K562 (cell line): Measurements from ENCODE around the gene TMEM243. TPM values are rescaled to one million over a fixed set of nuclear protein-coding genes. Genes with fewer than 3 reads are reported as not detected.

Experiments
- ATAC-seq: fragments of 200-7000 bp; cut with Tn5 transposase; 3 replicates; pipeline ENCODE4 v1.9.1; 2020; ENCODE audit warnings: moderate library complexity
- BruUV-seq: library from RNA; stranded (reverse); fragments of 400-500 nt; replicated peaks from 2 replicates; lab custom pipeline; 2021; lab: Mats Ljungman, UMichigan
- CTCF ChIA-PET: fragments of 300-600 bp; formaldehyde crosslinking; extraction: SDS; loops from one replicate; lab custom pipeline; 2021; ENCODE audit warnings: low intra/inter-chr PET ratio; lab: Yijun Ruan, JAX
- POLR2A ChIA-PET: fragments of 300-600, 350-650 bp; sonication (Branson Sonifier 250); formaldehyde crosslinking; extraction: SDS; loops from one replicate; lab custom pipeline; 2021; ENCODE audit warnings: antibody characterized with exemption, inconsistent platforms; lab: Yijun Ruan, JAX
- DNase-seq, 4 experiments: peaks; one replicate each; pipeline versions ENCODE4 v3.0.0 to v3.0.0-alpha.2; 2011 to 2018; ENCODE audit warnings: low spot score in 3 of 4, mixed read lengths in 3 of 4; ENCODE audit errors: extremely low read depth in 1 of 4
- FAIRE-seq: peaks from 2 replicates; lab custom pipeline; 2011; peaks lifted over from hg19 to GRCh38; lab: Jason Lieb, UNC
- H2AFZ ChIP-seq: 2 replicates; pipeline ENCODE4 v1.6.0; 2011; ENCODE audit warnings: low read depth, low read length, control low read depth, inconsistent platforms
- H3K27ac ChIP-seq: fragments of 200-600 bp; 3 replicates; pipeline ENCODE4 v1.8.0; 2011; ENCODE audit warnings: low read depth, mild to moderate bottlenecking, control low read depth, inconsistent platforms, low read length, moderate library complexity, mixed read lengths; ENCODE audit errors: extremely low read depth
- H3K27me3 ChIP-seq, 2 experiments: fragments of 300-600 bp in 1 of 2; 2 replicates in 1 of 2; 3 replicates in 1 of 2; pipeline versions ENCODE4 v1.6.0 to v1.8.0; 2011; ENCODE audit warnings: inconsistent platforms in 2 of 2, low read length in 2 of 2, mild to moderate bottlenecking in 1 of 2, mixed read lengths in 1 of 2, moderate library complexity in 1 of 2; ENCODE audit not compliant: control insufficient read depth in 2 of 2, insufficient read depth in 2 of 2
- H3K36me3 ChIP-seq: fragments of 300-600 bp; 3 replicates; pipeline ENCODE4 v1.8.0; 2011; ENCODE audit warnings: mild to moderate bottlenecking, low read length, inconsistent platforms; ENCODE audit not compliant: control insufficient read depth, insufficient read depth
- H3K4me1 ChIP-seq, 2 experiments: fragments of 200-600 bp in 1 of 2; replicated peaks in 1 of 2; 2 replicates in 1 of 2; 3 replicates in 1 of 2; pipeline versions ENCODE4 v1.5.1 to v1.8.0; 2011; ENCODE audit warnings: inconsistent platforms in 2 of 2, low read length in 2 of 2, mild to moderate bottlenecking in 1 of 2, mixed read lengths in 1 of 2, moderate library complexity in 1 of 2; ENCODE audit not compliant: control insufficient read depth in 2 of 2, insufficient read depth in 2 of 2
- H3K4me2 ChIP-seq: 2 replicates; pipeline ENCODE4 v1.6.1; 2011; ENCODE audit warnings: low read length, control low read depth, inconsistent platforms, mixed read lengths; ENCODE audit not compliant: insufficient read depth
- H3K4me3 ChIP-seq: fragments of 200-600 bp; sonication (generic), shearing (Covaris generic); 2 replicates; pipeline ENCODE4 v1.5.1; 2016; ENCODE audit warnings: control low read depth, inconsistent platforms
- H3K79me2 ChIP-seq: fragments of 200-600 bp; 3 replicates; pipeline ENCODE4 v1.8.0; 2011; ENCODE audit warnings: low read length, inconsistent platforms; ENCODE audit not compliant: control insufficient read depth, insufficient read depth
- H3K9ac ChIP-seq, 2 experiments: 2 replicates each; pipeline versions ENCODE4 v1.6.0 to v1.6.1; 2011; ENCODE audit warnings: low read depth in 2 of 2, low read length in 2 of 2, control low read depth in 1 of 2, inconsistent platforms in 1 of 2, mild to moderate bottlenecking in 1 of 2, mixed read lengths in 1 of 2; ENCODE audit not compliant: insufficient read depth in 1 of 2
- H3K9me1 ChIP-seq: one replicate; pipeline ENCODE4 v1.6.0; 2011; ENCODE audit warnings: inconsistent platforms, mild to moderate bottlenecking, low read length, moderate library complexity; ENCODE audit not compliant: control insufficient read depth, insufficient read depth
- H3K9me3 ChIP-seq: replicated peaks from 2 replicates; pipeline ENCODE4 v1.5.1; 2011; ENCODE audit warnings: low read depth, low read length, inconsistent platforms; ENCODE audit not compliant: control insufficient read depth, insufficient read depth
- H4K20me1 ChIP-seq: replicated peaks from 2 replicates; pipeline ENCODE4 v1.6.1; 2011; ENCODE audit warnings: low read length, inconsistent platforms, mixed read lengths; ENCODE audit not compliant: control insufficient read depth, insufficient read depth
- ATF3 ChIP-seq, 2 experiments: fragments of 450-650 bp in 1 of 2; sonication (generic) in 1 of 2; formaldehyde crosslinking in 1 of 2; IDR thresholded peaks in 1 of 2; conservative IDR thresholded peaks in 1 of 2; 2 replicates each; pipeline versions ENCODE4 v1.6.1 to v1.8.1; 2016 to 2023; ENCODE audit warnings: mild to moderate bottlenecking in 2 of 2, moderate library complexity in 2 of 2, inconsistent platforms in 1 of 2, missing genetic modification reagents in 1 of 2
- CEBPB ChIP-seq: fragments of 450-650 bp; IDR thresholded peaks from 2 replicates; pipeline ENCODE4 v1.6.1; 2016; ENCODE audit warnings: missing genetic modification characterization, missing compliant biosample characterization
- CEBPG ChIP-seq, 3 experiments: fragments of 200-800 bp in 1 of 3; sonication (Bioruptor generic) in 1 of 3; sonication (generic) in 1 of 3; formaldehyde crosslinking in 1 of 3; IDR thresholded peaks in 2 of 3; conservative IDR thresholded peaks in 1 of 3; 2 replicates each; pipeline versions ENCODE4 v1.6.1 to v1.8.0; 2016 to 2022; ENCODE audit warnings: missing compliant biosample characterization in 2 of 3, missing genetic modification characterization in 2 of 3, mild to moderate bottlenecking in 1 of 3, missing genetic modification reagents in 1 of 3
- ELF1 ChIP-seq: fragments of 200-800 bp; sonication (Bioruptor generic); IDR thresholded peaks from 2 replicates; pipeline ENCODE4 v1.6.1; 2016; ENCODE audit warnings: missing genetic modification characterization, missing compliant biosample characterization
- EP300 ChIP-seq: IDR thresholded peaks from 2 replicates; pipeline ENCODE4 v1.6.1; 2012; ENCODE audit warnings: low read length, improper control_type of control experiment
- GATAD2B ChIP-seq: fragments of 450-650 bp; IDR thresholded peaks from 2 replicates; pipeline ENCODE4 v1.6.1; 2017; ENCODE audit warnings: mild to moderate bottlenecking, borderline replicate concordance
- HINFP ChIP-seq: fragments of 450-650 bp; conservative IDR thresholded peaks from 2 replicates; pipeline ENCODE4 v1.6.1; 2016; ENCODE audit warnings: missing genetic modification characterization, low read depth, mild to moderate bottlenecking, control low read depth, missing compliant biosample characterization
- NFIC ChIP-seq: fragments of 450-650 bp; IDR thresholded peaks from 2 replicates; pipeline ENCODE4 v1.6.1; 2017; ENCODE audit warnings: mild to moderate bottlenecking, inconsistent platforms
- RAD21 ChIP-seq, 2 experiments: fragments of 250-450 bp in 1 of 2; fragments of 450-650 bp in 1 of 2; sonication (Bioruptor Pico) in 1 of 2; formaldehyde crosslinking in 1 of 2; IDR thresholded peaks in 1 of 2; conservative IDR thresholded peaks in 1 of 2; 2 replicates each; pipeline versions ENCODE4 v1.4.0 to v1.8.0; 2020 to 2022; ENCODE audit warnings: mild to moderate bottlenecking in 2 of 2, moderate library complexity in 1 of 2
- RBM25 ChIP-seq: fragments of 200-400 bp; formaldehyde crosslinking; IDR thresholded peaks from 2 replicates; pipeline ENCODE4 v1.6.1; 2018; ENCODE audit warnings: low read length, low read depth, moderate library complexity; ENCODE audit not compliant: severe bottlenecking
- SMARCE1 ChIP-seq: fragments of 450-650 bp; IDR thresholded peaks from 2 replicates; pipeline ENCODE4 v1.7.1; 2016; ENCODE audit warnings: mild to moderate bottlenecking
- ZNF121 ChIP-seq: sonication (generic); formaldehyde crosslinking; conservative IDR thresholded peaks from 2 replicates; pipeline ENCODE4 v1.8.0; 2022; ENCODE audit warnings: missing genetic modification reagents
- ZNF311 ChIP-seq: fragments of 250-450 bp; sonication (Bioruptor Pico); IDR thresholded peaks from 2 replicates; pipeline ENCODE4 v1.4.0; 2020; ENCODE audit warnings: mild to moderate bottlenecking, moderate library complexity
- ZNF316 ChIP-seq: fragments of 450-650 bp; IDR thresholded peaks from 2 replicates; pipeline ENCODE4 v1.6.1; 2016
- WGBS: fragments of 100-300 bp; shearing (Covaris generic); methylation state at CpG from one replicate; pipeline ENCODE4 v1.1.6; 2016; ENCODE audit warnings: low coverage, mixed read lengths; ENCODE audit not compliant: insufficient coverage; ENCODE audit errors: missing lambda C conversion rate; 5-methylcytosine and 5-hydroxymethylcytosine counted together
- in situ Hi-C: fragments of 300-500 bp; cut with MboI; formaldehyde crosslinking; loops from 4 replicates; pipeline ENCODE4 v1.15.0; 2018; ENCODE audit warnings: inconsistent platforms, mixed read lengths
- intact Hi-C: fragments of 100-400 bp; cut with micrococcal nuclease; formaldehyde crosslinking; loops from 2 replicates; pipeline ENCODE4 v1.14.2; 2022
- polyA plus RNA-seq, 8 experiments: library from polyadenylated mRNA; depleted of rRNA in 4 of 8; stranded (reverse) in 5 of 8; unstranded in 3 of 8; fragments of >200 nt; fragmentation: Nextera tagmentation in 2 of 8; fragmentation: Illumina TruSeq in 1 of 8; extraction: Ambion mirVana in 2 of 8; extraction: Trizol in 1 of 8; gene quantifications; 2 replicates each; pipeline versions ENCODE4 v1.2.1 to v1.2.3, GENCODE V29; 2011 to 2014; ENCODE audit warnings: inconsistent platforms in 1 of 8, missing spikeins in 1 of 8
- total RNA-seq, 7 experiments: library from RNA; depleted of rRNA in 6 of 7; stranded (reverse); fragments of >200 nt in 6 of 7; fragmentation: Illumina TruSeq in 2 of 7; extraction: Trizol in 2 of 7; gene quantifications; 2 replicates each; pipeline versions ENCODE4 v1.2.1 to v1.2.3, GENCODE V29; 2011 to 2021; ENCODE audit warnings: low replicate concordance in 1 of 7

TMEM243 gene
- total and polyA plus RNA-seq, 9 of the 15 experiments (the other 6 are each of a cell fraction or from before 2014, with no cell fraction given): 3.9 to 8.6 (median 6.1) TPM

- Histone ChIP-seq H3K79me2 (no peaks in the 10 kb centered on the region), H3K9ac (no peak overlapping the region), H3K4me3 (no peak overlapping the region), H3K9me1 (no peaks in the 10 kb centered on the region), H3K27ac (no peak overlapping the region), H2AFZ (no peak overlapping the region), H4K20me1 (no peaks in the 10 kb centered on the region), H3K4me1 (no peaks in the 10 kb centered on the region)
- in situ Hi-C loops: no loop called here
- WGBS: 89% methylated on average over 2 of the region's 2 CpGs
- no peak for ATAC-seq
- POLR2A ChIA-PET: interaction anchor here (1.4 kb wide), 1 partner anchor 12 kb away, joined by 3 read pairs; no protein-coding TSS in a partner anchor
- CTCF ChIA-PET: no interaction called here
- TF ChIP-seq RAD21 (CRISPR knock-in tag; conservative IDR thresholded peaks at IDR 0.05 in 1 of 2, IDR thresholded peaks at IDR 0.05 in 1 of 2): no peak
- TF ChIP-seq ZNF121: peak; percentile 54
- TF ChIP-seq RBM25: peak; percentile 19
- TF ChIP-seq, all 486 proteins: peak for 2
- Histone ChIP-seq H3K36me3 (peaks cover 95% of the 10 kb centered on the region), H3K4me2 (no peak overlapping the region), H3K9me3 (no peaks in the 10 kb centered on the region), H3K27me3 (no peaks in the 10 kb centered on the region)
- DNase-seq (no peak), FAIRE-seq (no peak)
- no TSS peak for BruUV-seq
- intact Hi-C loops: no loop called here
Observed at GRCh38 chr7:87187120-87187519, 32.4 kb downstream of the TMEM243 start.

DNA sequence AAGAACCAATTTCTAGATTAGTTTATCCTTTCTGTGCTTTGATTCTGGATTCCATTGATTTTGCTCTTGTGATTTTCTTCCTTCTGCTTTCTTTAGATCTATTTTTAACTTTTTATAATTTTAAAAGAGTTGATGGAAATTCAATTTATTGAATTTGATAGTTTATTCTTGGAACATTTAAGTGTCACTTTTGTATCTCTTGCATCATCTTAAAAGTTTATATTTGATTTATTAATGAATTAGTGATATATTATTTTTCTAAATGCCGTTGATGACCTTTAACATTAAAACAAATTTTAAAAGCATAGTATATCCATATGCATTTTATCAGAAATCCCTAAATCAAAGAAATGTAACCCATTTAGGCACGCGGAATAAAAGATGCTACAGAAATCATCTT lies 40.4 kb downstream of the TMEM243 start:
- no peak for ATAC-seq
- in situ Hi-C loops (no loop called here), intact Hi-C loops (no loop called here)
- no peaks in the 10 kb centered on the region for H3K27me3 ChIP-seq
- H3K9me3 ChIP-seq: no peaks in the 10 kb centered on the region
- no peaks in the 10 kb centered on the region for H3K9me1 ChIP-seq
- H3K4me2 ChIP-seq: no peak overlapping the region
- no peak for FAIRE-seq
- peaks cover 92% of the 10 kb centered on the region for H3K36me3 ChIP-seq
- peaks cover 2% of the 10 kb centered on the region; the same call in 1 of the 3 replicates for H3K79me2 ChIP-seq
- BruUV-seq: no TSS peak
- H3K4me1 ChIP-seq: no peaks in the 10 kb centered on the region
- no peaks in the 10 kb centered on the region for H4K20me1 ChIP-seq
- no peak overlapping the region for H2AFZ ChIP-seq
- no peak for DNase-seq
- 94% methylated on average over 3 of the region's 3 CpGs for WGBS
- H3K4me3 ChIP-seq: no peak overlapping the region
- ChIA-PET POLR2A (no interaction called here), CTCF (no interaction called here)
- no peak overlapping the region for H3K27ac ChIP-seq
- no peak overlapping the region for H3K9ac ChIP-seq
- no peak for TF ChIP-seq EP300
- TF ChIP-seq ZNF316: no peak
- no peak for TF ChIP-seq NFIC
- TF ChIP-seq ELF1 (tag): no peak
- TF ChIP-seq ATF3 (IDR thresholded peaks at IDR 0.05): peak; percentile 56; the same call in 1 of the 2 replicates
- no peak for TF ChIP-seq ATF3 (CRISPR knock-in tag; conservative IDR thresholded peaks at IDR 0.05)
- no peak for TF ChIP-seq ZNF311
- no peak for TF ChIP-seq CEBPG (CRISPR knock-in tag; IDR thresholded peaks at IDR 0.05)
- peak in 1 of 2 experiments; percentile 68; a peak in 2 of 4 replicates for TF ChIP-seq CEBPG (tag; conservative IDR thresholded peaks at IDR 0.05 in 1 of 2, IDR thresholded peaks at IDR 0.05 in 1 of 2)
- TF ChIP-seq GATAD2B: no peak
- no peak for TF ChIP-seq CEBPB (tag)
- TF ChIP-seq HINFP (tag): no peak
- no peak for TF ChIP-seq SMARCE1
